ENCODE measurements around the gene SFXN3.

SFXN3 gene

GRCh38 chr10:101066146-101066895 lies 35.3 kb downstream of the SFXN3 start:
- peak overlapping the region; percentile 56 for H3K4me3 ChIP-seq (ENCODE audit: control insufficient read depth, low read depth, low read length)
- DNase-seq (ENCODE audit: low read depth) = peak; percentile 76
- peak; percentile 49 for TF ChIP-seq CTCF (conservative IDR thresholded peaks at IDR 0.05; ENCODE audit: control insufficient read depth, insufficient read depth, low read depth, low read length)

GRCh38 chr10:101066896-101067355 lies 35.9 kb downstream of the SFXN3 start:
- no peak for TF ChIP-seq CTCF (conservative IDR thresholded peaks at IDR 0.05; ENCODE audit: control insufficient read depth, insufficient read depth, low read depth, low read length)
- H3K4me3 ChIP-seq (ENCODE audit: control insufficient read depth, low read depth, low read length) = peak overlapping the region; percentile 56
- DNase-seq (ENCODE audit: low read depth) = peak; percentile 31

GRCh38 chr10:101067356-101068083 lies 36.5 kb downstream of the SFXN3 start:
- peak; percentile 89 for TF ChIP-seq CTCF (conservative IDR thresholded peaks at IDR 0.05; ENCODE audit: control insufficient read depth, insufficient read depth, low read depth, low read length)
- peak; percentile 83 for DNase-seq (ENCODE audit: low read depth)
- H3K4me3 ChIP-seq (ENCODE audit: control insufficient read depth, low read depth, low read length) = peak overlapping the region; percentile 56

GRCh38 chr10:101069441-101069840 lies 38.4 kb downstream of the SFXN3 start:
- TF ChIP-seq CTCF (conservative IDR thresholded peaks at IDR 0.05; ENCODE audit: control insufficient read depth, insufficient read depth, low read depth, low read length) = no peak
- H3K4me3 ChIP-seq (ENCODE audit: control insufficient read depth, low read depth, low read length) = no peak overlapping the region
- no peak for DNase-seq (ENCODE audit: low read depth)

- DNase-seq (ENCODE audit: low read depth) = peak; percentile 27
- H3K4me3 ChIP-seq (ENCODE audit: control insufficient read depth, low read depth, low read length) = no peak overlapping the region
- no peak for TF ChIP-seq CTCF (conservative IDR thresholded peaks at IDR 0.05; ENCODE audit: control insufficient read depth, insufficient read depth, low read depth, low read length)
Measured at GRCh38 chr10:101070098-101070497, 39.1 kb downstream of the SFXN3 start.

- DNase-seq (ENCODE audit: low read depth) = peak; percentile 86
- H3K4me3 ChIP-seq (ENCODE audit: control insufficient read depth, low read depth, low read length) = no peak overlapping the region
- no peak for TF ChIP-seq CTCF (conservative IDR thresholded peaks at IDR 0.05; ENCODE audit: control insufficient read depth, insufficient read depth, low read depth, low read length)
Measured at GRCh38 chr10:101071267-101071884, 40.3 kb downstream of the SFXN3 start.

All from fibroblast of mammary gland (primary cell).